GM18526 (cell line): ENCODE data around the gene EIF1AD.

Source experiments
- POLR2A ChIP-seq: IDR thresholded peaks from 3 replicates; pipeline ENCODE4 v1.6.1; 2011; ENCODE audit not compliant: insufficient read length; ENCODE audit errors: extremely low read depth

Gene EIF1AD

DNA sequence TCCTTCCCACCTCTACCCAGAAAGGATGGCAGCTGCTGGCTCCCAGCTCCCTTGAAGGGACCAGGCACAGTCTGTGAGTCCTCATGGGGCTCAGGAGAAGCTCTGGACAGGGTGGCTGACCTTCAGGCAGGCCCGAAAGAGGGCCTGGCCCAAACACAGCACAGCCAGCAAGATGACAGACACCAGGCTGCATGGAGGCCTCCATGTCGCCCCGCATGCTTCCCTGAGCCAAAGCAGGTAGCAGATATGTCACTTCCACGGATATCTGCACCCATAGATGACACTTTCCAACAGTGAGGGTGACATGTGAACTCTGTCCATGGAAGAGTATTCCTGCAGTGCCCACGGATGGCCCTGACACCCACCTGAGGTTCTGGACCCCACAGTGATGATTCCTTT, 18.4 kb downstream of the EIF1AD start:
- TF ChIP-seq POLR2A: no peak

DNA sequence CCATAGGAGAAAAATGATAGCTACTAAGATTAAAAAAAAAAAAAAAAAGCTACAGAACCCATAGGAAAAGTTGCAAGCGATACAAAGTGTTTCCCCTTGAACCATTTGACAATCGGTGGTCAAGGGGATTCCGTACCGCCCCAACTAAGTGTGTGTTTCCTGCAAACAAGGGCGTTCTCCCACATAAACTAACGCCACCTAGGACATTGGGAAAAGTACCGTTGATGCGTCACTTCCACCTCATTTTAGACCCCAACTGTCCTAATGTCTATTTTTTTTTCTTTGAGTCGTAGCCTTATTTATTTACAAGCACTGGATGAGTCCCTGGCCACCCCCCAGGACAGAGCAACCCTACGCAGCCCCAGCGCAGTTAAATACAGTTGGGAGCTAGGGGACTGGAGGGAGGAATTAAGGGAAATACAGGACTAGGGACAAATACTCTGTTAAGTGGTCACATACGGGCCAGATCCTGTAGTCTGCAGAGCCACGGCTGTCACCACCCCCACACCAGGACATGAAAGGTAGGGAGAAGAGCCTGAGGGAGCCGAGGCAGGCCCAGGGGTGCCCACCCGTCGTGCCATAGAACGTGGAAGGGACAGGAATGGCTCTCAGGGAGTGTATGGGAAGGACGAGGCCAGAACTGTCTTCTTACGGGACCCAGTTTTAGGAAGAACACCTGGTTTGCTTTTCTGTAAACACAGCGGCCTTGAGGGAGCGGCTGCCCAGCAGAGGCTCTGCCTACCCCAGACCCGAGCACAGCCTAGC, 19.0 kb downstream of the EIF1AD start:
- TF ChIP-seq POLR2A: no peak

DNA sequence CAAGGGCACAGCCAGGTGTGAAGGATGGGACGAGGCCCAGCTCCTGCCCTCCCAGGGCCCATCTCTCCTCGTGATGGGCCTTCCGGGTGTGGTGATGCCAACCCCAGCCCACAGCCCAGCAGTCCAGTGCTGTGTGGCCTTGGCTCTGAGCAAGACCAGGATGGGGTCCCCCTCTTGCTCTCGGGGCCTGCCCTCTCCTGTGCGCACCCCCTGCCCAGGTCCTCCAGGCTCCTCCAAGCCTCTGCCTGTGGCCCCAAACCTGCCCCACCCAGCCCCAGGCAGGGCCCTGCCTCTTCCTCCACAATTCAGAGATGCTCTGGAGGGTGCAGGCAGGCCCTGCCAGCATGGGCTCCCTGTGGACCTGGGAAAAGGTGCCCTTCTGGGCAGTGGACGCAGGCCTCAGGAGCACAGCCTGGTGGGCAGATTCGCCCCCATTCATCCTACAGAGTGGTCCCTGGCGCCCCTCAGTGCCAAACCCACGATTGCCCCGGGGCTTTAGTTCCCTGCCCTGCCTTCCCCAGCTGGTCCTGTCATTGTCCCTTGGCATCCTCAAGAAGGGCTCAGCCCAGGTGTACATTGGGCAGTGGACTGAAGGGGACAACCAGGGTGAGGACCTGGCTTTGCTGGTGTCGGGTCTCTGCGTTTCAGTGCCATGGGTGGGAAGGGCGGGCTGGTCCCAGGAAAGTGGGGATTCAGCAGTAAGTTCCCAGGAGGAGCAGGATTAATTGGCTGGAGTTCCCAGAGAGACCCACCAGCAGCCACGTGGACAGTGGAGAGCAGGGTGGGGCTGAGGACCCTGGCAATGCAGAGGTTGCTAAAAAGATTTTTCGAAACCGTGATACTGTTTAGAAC, 19.8 kb downstream of the EIF1AD start:
- no peak for TF ChIP-seq POLR2A

DNA sequence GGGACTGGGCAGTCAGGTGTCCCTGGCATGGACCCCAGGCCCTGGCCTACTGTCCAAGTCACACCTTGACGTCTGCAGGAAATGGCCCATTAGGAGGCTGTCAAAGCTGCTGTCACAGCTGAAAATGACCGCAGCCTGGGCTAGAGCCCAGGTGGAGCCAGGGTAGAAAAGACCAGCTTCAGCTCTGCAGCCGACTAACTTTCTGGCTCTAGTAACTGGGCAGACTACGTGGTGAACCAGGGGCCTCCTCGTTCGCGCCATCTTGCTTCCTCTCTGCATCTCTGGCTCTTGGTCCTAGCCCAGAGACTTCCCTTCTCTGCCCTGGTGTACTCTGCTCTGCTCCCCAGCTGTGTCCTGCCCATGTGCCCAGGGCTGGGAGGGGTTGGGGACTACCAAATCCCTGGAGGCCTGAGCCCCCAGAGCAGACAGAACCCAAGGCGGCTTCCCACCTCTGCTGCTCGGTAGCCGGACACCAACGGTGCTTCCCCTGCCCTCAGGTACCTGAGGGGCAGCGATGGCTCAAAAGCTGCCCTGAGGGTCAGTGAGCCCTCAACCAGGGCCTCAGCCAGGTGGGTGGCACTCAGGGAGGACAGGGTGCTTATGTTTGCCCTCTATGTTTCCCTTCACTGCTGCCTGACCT, 20.7 kb downstream of the EIF1AD start:
- no peak for TF ChIP-seq POLR2A

DNA sequence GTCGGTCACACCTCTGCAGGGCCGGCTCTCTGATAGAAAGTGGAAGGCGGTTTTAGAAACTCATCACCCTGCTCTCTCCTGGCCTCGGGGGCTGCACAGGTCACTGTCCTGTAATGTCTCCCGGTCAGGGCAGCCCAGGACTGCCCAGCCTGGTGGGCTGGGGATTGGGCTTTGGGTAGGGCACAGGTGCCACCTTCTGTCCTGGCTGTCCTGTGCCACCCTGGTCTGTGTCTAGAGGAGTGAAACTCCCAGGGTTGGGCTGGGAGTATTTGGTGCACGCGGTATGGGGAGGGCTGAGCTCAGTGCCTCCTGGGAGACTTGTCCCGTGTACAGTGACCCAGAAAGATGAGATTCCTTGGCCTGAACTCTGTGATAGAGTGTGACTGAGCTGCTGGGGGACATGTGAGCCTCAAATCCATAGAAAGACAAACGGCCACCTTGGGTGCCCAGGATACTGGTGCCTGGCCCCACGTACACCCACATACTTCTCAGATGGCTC, 22.6 kb downstream of the EIF1AD start:
- no peak for TF ChIP-seq POLR2A

DNA sequence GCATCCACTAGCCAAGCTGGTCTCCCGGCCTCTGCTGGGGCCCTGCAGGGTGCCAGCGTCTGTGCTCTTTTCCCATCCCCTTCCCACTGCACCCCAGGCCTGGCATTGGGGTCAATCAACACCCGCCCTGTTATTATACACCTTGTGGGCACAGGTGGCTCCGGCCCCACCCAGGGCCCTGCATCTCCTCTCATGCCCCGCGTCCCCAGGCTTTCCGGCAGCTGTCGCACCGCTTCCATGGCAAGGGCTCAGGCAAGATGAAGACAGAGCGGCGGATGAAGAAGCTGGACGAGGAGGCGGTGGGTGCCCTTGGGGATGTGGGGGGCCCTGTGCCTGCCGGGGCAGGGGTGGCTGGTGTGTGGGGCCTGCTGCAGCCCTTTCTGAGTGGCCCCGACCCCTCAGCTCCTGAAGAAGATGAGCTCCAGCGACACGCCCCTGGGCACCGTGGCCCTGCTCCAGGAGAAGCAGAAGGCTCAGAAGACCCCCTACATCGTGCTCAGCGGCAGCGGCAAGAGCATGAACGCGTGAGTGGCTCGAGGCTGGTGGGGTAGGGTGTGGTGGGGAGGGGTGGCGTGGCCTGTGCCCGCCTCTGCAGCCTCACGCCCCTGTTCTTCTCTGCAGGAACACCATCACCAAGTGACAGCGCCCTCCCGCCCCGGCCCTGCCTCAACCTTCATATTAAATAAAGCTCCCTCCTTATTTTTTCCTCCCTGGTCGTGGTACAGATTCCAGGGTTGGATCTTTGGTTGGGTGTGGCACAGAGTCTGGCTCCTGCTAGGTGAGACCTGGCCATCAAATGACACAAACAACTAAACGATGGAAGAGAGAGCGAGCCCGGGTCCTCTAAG, 23.3 kb downstream of the EIF1AD start:
- no peak for TF ChIP-seq POLR2A

DNA sequence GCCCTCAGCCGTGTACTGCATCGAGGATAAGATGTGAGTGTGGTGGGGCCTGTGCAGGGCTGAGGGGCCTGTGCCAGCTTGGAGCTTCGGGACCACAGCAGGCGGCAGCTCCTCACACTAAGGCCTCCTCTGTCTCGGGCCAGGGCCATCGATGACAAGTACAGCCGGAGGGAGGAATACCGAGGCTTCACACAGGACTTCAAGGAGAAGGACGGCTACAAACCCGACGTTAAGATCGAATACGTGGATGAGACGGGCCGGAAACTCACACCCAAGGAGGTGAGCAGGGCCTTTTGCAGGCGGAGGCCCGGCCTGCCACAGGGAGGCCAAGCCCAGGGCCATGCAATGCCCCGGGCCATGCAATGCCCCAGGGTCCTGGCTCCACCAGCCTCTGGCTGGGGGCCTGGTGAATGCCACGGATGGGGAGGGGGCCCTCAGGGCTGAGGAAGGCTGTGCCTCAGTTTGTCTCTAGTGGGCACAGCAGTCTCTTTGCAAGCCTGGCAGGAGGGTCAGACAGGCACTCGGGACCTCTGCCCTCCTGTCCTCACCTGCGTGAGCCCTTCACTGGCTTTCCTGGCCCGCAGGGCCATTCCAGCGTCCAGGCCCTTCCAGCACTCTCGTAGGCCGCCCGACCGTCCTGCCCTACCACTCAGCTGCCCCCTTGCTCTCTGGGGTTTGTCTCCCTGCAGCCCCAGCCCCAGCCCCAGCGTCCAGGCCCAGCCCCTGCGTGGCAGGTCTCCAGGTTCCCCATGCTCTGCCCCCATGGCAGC, 24.2 kb downstream of the EIF1AD start:
- TF ChIP-seq POLR2A: no peak

DNA sequence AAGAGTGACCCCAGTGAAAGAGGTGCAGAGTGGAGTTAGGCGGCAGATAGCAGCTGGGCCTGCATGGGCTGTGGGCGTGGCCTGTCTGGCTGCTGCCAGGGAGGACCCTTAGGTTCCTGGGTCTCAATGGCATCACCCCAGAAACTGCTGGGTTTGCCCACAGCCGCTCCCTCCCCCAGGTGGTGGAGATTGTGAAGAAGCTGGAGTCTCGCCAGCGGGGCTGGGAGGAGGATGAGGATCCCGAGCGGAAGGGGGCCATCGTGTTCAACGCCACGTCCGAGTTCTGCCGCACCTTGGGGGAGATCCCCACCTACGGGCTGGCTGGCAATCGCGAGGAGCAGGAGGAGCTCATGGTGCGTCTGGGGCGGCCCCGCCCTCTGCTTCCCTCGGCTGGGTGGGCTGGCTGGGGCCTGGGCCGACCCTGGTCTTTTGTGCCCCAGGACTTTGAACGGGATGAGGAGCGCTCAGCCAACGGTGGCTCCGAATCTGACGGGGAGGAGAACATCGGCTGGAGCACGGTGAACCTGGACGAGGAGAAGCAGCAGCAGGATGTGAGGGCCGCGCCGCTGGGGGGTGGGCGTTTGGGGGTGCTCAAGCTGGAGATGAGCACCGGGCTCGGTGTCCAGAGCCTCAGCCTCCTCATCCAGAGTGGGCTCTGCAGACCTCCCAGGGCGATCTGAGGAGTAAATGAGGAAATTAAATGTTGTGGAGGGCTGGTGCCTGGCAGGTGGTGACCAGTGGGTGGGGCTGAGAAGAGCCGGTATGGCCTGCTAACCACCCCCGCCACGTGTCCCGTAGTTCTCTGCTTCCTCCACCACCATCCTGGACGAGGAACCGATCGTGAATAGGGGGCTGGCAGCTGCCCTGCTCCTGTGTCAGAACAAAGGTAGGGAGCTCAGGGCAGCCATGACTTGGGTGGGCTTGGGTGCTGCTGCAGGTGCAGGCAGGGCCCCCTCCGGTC, 25.5 kb downstream of the EIF1AD start:
- TF ChIP-seq POLR2A: no peak

DNA sequence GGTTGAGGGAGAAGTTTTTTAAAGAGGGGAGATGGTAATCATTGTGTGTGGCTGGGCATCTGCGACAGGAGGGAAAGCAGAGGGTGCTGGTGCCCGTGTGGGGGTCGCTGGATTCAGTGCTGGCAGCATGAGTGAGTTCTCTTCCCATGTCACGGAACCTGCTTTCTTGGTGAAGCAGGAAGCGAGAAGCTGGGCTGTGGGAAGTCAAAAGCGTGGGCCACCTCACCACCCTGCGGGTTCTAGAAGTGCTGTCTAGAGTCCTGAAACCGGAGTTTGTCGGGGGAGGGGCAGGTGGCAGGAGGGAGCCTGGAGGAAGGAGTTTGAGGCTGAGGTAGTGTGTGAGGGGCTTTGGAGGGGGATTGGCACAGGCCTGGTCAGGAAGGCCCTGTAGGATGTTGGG, 26.2 kb downstream of the EIF1AD start:
- no peak for TF ChIP-seq POLR2A

DNA sequence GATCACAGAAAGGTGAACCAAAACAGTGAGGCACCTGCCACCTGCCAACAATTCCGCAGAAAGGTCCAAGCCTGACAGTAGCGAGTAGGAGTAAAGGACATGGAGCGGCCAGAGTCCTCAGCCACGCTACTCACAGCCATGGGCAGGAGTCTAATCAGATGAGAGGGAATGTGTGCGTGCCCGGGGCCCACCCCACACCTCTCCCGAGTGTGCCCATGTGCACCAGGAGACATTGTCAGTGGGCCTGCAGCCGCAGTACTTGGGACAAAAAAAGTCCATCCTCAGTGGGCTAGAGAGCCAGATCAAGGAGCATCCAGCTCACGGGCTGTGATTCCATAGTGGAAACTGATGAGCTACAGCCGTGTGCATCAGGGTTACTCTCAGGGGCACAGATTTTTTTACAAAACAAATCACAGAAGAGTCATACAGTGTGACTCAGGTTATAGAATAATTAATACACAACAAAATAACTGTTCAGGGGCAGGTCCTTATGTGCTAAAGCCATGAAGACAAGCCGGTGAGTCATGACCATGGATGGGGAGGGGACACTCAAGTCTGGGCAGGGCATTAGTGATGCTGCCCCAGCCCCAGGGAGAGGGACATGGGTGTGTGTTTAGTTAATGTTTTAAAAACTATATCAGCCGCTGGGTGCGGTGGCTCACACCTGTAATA, 28.4 kb downstream of the EIF1AD start:
- no peak for TF ChIP-seq POLR2A

DNA sequence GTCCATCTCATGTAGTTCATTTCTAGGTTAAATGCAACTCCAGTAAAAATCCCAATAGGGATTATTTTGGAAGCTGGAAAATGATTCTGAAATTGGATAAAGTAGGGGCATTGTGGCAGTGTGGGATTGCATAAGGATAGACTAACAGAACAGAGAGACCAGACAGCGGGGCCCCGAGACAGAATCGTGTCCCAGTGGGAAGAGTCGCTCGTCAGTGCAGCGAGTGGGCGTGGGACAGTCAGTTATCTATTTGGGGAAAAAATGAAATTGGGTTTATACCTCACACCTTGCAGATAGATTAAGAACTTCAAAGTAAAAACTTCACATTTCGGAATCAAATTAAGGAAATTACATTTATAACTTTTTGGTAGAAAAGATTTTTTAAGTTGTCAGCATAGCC, 29.8 kb downstream of the EIF1AD start:
- TF ChIP-seq POLR2A: no peak
